Measurements from ENCODE around the gene USHBP1.

DNA sequence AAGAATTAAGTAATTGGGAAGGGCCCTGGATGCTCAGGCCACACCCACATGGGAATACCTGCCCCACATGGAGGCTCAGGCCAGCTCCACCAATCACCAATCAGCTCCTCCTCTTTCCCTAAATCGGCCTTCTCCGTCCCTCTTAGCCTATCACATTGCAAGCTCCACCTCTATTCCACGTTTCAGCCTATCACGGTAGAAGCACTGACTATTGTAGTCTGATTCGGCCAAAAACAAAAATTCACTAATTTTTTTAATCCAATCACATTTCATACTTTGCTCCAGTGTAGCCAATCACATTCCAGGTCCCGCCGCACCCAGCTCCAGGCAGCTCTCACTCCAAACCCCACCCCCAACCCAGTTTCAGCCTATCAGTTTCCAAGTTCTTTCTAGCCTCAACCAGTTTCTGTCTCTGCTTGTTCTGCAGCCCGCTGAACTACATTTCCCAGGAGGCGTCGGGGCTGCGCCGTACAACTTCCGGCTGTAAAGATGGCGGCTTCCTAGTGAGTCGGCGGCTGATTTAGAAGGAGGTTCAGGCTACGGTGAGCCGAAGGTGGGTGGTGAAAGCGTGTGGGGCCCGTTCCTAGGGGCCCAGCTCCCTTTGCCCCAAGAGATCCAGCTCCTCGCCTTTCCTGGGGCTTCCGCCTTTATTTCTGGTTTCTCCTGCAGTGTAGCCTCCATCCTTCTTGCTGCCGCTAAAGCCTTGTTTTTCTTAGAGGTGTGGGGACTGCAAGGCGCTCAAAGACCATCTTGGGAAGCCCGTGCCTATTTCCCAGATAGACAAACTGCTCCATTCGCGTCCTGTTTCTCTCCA is 2.6 kb upstream of the USHBP1 start, which contains the start of gene BABAM1:
- peak; percentile 49 for TF ChIP-seq MYC (IDR thresholded peaks at IDR 0.05; ENCODE audit: low read depth, low read length)
- TF ChIP-seq, protein P1, sequence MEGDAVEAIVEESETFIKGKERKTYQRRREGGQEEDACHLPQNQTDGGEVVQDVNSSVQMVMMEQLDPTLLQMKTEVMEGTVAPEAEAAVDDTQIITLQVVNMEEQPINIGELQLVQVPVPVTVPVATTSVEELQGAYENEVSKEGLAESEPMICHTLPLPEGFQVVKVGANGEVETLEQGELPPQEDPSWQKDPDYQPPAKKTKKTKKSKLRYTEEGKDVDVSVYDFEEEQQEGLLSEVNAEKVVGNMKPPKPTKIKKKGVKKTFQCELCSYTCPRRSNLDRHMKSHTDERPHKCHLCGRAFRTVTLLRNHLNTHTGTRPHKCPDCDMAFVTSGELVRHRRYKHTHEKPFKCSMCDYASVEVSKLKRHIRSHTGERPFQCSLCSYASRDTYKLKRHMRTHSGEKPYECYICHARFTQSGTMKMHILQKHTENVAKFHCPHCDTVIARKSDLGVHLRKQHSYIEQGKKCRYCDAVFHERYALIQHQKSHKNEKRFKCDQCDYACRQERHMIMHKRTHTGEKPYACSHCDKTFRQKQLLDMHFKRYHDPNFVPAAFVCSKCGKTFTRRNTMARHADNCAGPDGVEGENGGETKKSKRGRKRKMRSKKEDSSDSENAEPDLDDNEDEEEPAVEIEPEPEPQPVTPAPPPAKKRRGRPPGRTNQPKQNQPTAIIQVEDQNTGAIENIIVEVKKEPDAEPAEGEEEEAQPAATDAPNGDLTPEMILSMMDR (IDR thresholded peaks at IDR 0.05; ENCODE audit: low read depth, low read length) = no peak
- TF ChIP-seq, protein P2, sequence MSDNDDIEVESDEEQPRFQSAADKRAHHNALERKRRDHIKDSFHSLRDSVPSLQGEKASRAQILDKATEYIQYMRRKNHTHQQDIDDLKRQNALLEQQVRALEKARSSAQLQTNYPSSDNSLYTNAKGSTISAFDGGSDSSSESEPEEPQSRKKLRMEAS (IDR thresholded peaks at IDR 0.05; ENCODE audit: low read depth, low read length) = peak; percentile 65

Data from NB4 (cell line).